ENCODE measurements around the gene IL13.

IL13 gene

GRCh38 chr5:132669966-132670882 lies 12.3 kb downstream of the IL13 start:
- DNase-seq (ENCODE audit: low spot score), result no peak

DNA sequence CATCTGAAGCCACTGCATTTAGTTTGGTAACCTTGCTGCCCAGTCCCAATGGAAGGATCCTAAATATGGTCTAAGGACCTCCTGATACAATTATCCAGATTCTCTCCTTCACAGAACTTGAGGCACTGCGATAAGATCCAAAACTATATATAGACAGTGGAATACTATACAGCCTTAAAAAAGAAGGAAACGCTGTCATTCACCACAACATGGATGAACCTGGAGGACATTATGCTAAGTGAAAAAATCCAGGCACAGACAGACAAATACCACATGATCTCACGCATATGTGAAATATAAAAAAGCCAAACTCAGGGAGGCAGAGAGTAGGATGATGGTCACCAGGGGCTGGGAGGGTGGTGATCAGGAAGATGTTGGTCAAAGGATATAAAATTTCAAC lies 13.0 kb downstream of the IL13 start:
- no peak for DNase-seq (ENCODE audit: low spot score)

DNA sequence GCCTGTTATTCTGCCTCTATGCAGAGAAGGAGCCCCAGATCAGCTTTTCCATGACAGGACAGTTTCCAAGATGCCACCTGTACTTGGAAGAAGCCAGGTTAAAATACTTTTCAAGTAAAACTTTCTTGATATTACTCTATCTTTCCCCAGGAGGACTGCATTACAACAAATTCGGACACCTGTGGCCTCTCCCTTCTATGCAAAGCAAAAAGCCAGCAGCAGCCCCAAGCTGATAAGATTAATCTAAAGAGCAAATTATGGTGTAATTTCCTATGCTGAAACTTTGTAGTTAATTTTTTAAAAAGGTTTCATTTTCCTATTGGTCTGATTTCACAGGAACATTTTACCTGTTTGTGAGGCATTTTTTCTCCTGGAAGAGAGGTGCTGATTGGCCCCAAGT lies 15.5 kb downstream of the IL13 start:
- no peak for DNase-seq (ENCODE audit: low spot score)

DNA sequence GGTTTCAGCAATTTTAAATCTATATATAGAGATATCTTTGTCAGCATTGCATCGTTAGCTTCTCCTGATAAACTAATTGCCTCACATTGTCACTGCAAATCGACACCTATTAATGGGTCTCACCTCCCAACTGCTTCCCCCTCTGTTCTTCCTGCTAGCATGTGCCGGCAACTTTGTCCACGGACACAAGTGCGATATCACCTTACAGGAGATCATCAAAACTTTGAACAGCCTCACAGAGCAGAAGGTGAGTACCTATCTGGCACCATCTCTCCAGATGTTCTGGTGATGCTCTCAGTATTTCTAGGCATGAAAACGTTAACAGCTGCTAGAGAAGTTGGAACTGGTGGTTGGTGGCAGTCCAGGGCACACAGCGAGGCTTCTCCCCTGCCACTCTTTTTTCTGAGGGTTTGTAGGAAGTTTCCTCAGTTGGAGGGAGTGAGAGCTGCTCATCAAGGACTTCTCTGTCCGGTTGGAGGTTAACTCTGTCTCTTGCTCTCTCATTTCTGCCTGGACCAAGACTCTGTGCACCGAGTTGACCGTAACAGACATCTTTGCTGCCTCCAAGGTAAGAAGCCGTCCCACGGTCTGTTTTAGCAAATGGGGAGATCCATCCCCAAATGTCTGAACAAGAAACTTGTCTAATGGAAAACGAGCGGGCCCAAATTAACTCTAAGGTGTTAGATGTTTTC lies 16.1 kb downstream of the IL13 start, which contains the start of gene IL4:
Gene IL4 (plus strand): TSS at position 51 of the 692 bp plus-strand sequence. CDS start 62 bp downstream, at position 113.
- DNase-seq (ENCODE audit: low spot score), result no peak

DNA sequence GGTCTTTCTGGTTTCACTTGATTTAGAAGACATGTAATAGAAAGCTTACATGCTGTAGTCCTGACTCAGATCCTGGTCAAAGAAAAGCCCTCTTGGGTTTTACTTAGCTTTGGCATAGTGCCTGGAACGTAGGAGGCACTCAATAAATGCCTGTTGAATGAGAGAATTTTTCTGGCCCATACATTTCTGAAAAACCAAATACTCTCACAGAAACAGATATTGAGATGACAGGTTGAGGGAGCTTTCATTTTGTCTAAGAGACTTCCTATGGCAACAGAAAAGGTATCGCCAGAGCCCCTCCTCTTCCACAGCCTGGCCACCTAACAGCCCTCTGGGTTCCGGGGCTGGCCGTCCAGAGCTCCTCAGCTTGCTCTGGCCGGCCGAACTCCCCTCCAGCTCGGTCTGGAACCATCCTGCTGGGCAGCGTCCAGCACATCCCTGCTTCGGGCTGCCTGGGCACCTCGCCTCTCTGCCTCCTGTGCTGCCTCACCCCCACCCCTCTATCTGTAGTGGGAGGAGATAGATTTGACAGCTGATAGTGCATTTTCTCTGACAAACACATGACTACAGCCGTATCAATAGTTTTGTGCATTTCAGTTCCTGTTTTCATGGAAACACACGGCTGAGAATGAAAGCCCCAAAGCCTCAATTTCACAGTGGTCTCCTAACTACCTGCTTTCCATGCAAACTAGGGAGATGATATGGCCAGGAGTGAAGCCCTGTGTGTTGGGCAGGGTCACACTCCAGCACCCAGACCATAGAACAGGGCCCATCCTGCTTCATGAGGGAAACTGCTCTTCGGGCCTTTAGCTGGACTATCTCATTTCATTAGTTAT lies 16.9 kb downstream of the IL13 start:
- peak; percentile 88 for DNase-seq (ENCODE audit: low spot score)

DNA sequence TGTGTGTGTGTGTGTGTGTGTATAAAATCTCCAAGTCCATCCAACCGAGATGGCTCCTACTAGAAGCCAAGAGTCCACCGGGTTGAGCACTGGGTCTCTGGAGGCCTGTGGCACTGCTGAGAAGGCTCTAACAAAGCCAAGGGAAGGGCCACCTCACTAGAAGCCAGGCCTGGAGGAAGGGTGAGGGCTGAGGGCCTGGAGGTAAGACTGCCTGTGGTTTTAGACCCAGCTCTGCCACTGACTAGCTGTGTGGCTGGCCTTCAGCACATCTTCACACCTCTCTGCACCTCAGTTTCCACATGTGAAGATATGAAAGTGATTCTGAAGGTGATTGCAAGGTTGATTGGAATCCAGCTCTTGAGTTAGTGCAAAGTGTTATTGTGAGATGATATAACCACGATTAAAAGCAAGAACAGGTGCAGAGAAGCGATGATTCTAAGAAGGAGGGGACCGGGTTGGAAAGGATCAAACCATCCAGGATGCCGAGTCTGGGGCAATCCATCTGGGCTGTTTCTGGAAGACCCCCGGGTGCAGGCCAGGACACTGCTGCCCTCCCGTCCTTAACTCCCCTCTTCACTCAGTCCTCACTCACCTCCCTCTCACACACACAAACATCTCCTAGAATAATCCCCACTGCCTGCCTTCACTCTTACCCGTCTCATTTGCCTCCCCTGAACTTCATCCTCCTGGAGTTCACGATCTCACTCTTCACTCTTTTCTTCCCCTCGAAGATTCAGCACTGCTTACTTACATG lies 18.1 kb downstream of the IL13 start:
- DNase-seq (ENCODE audit: low spot score), result no peak

DNA sequence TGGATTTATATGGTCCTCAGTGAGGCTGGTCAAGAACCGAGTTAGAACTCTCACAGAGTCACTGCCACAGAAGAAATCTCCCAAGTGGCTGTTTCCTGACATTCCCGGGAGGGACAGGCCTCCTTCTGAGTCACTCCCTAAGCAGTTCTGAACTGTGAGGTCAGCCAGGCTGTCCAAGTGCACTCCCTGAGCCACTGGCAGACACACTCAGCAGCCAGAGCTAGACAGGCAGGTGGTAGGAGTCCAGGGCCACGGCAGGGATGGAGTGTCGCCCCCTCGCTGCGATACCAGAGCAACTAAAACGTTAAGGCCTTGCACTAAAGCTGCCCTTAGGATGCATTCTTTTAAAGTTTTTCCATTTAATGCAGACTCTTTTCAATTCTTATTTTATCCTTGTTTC lies 19.2 kb downstream of the IL13 start:
- DNase-seq (ENCODE audit: low spot score), result peak; percentile 95

- no peak for DNase-seq (ENCODE audit: low spot score)
These were observed 19.9 kb downstream of the IL13 start for GRCh38 chr5:132677682-132678400.

- DNase-seq (ENCODE audit: low spot score), result no peak
These were observed 20.8 kb downstream of the IL13 start for GRCh38 chr5:132678735-132679134.

DNA sequence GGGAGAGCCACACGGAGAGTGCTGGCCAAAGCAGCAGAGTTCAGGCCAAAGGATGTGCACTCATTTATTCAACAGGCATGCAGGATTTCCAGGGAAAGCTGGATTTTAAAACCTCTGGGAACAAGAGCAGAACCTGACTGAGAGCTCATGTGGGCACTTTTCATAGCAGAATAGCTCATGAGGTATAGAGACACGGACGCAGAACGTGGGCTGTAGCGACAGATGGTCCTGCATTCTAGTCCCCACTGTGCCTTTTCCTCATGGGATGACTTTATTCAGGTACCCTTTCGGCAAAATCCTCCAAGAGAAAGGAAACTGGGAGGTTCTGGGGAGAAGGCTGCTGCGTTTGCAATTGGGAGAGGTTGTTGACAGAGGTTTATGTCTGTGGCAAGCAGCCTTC lies 21.2 kb downstream of the IL13 start:
- DNase-seq (ENCODE audit: low spot score), result no peak

DNA sequence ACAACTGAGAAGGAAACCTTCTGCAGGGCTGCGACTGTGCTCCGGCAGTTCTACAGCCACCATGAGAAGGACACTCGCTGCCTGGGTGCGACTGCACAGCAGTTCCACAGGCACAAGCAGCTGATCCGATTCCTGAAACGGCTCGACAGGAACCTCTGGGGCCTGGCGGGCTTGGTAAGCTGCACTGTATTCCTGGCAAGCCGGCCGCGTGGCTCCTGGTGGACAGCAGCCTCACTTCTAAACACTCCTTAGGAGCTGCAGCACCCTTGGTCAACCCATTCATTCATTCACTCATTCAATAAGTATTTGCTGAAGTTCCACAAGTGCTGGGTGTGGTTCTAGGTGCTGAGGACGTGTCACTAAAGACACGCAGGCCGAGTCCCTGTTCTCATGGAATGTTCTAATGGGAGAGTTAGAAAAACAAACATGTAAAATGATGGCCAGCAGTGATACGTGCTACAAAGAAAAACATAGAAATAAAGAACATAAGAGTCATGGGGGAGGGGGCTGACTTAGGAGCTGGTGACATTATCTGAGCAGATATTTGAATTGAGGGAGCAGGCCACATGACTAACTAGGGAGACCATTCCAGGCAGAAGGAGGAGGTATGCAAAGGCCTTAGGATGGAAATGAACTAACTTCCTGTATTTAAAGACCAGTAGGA lies 21.9 kb downstream of the IL13 start:
- no peak for DNase-seq (ENCODE audit: low spot score)

- DNase-seq (ENCODE audit: low spot score), result no peak
These were observed 23.0 kb downstream of the IL13 start for GRCh38 chr5:132680780-132681475.

- DNase-seq (ENCODE audit: low spot score), result no peak
These were observed 23.5 kb downstream of the IL13 start for GRCh38 chr5:132681476-132681831.

- no peak for DNase-seq (ENCODE audit: low spot score)
These were observed 24.0 kb downstream of the IL13 start for GRCh38 chr5:132681983-132682382.

DNA sequence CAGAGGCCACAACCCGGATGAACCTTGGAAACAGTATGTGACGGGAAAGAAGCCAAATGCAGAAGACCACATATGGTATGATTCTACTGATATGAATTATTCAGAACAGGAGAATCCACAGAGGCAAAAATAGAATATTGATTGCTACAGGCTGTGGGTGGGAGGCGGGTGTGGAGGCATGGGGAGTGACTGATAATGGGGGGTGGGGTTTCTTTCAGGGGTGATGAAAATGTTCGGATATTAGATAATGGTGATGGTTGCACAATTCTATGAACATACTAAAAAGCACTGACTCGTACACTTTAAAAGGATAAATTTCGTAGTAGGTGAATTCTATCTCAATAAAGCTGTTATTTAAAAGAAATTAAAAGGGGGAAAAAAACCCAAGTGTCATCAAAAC lies 26.5 kb downstream of the IL13 start:
- no peak for DNase-seq (ENCODE audit: low spot score)

- no peak for DNase-seq (ENCODE audit: low spot score)
These were observed 27.1 kb downstream of the IL13 start for GRCh38 chr5:132684922-132685720.

GRCh38 chr5:132686193-132686592 lies 28.2 kb downstream of the IL13 start:
- DNase-seq (ENCODE audit: low spot score), result no peak

- DNase-seq (ENCODE audit: low spot score), result no peak
These were observed 30.0 kb downstream of the IL13 start for GRCh38 chr5:132687995-132688394.
